Kidney (tissue), 14 donors: ENCODE data around the gene B3GALT5. TPM values are rescaled to one million over a fixed set of nuclear protein-coding genes. Genes with fewer than 3 reads are reported as not detected.
A peak's percentile ranks its signal among the peaks of the same experiment; 100 is the strongest.

Experiments
- DNase-seq, 5 donors: peaks; one replicate each; pipeline ENCODE4 v3.0.0-alpha.2; 2013 to 2020
- FAIRE-seq: peaks from 2 replicates; lab custom pipeline; 2012; peaks lifted over from hg19 to GRCh38; lab: Jason Lieb, UNC
- H3K27ac ChIP-seq, 2 donors: one replicate each; pipeline ENCODE4 v1.7.0; 2013; ENCODE audit warnings: low read depth in 2 of 2, low read length in 2 of 2, inconsistent platforms in 1 of 2
- H3K27me3 ChIP-seq: one replicate; pipeline ENCODE4 v1.7.1; 2013; ENCODE audit warnings: low read length, inconsistent platforms; ENCODE audit not compliant: control insufficient read depth, insufficient read depth
- H3K36me3 ChIP-seq, 3 donors: one replicate each; pipeline versions ENCODE4 v1.7.0 to v1.7.1; 2013; ENCODE audit warnings: low read length in 3 of 3, control low read depth in 1 of 3, inconsistent platforms in 1 of 3; ENCODE audit not compliant: insufficient read depth in 3 of 3, control insufficient read depth in 2 of 3
- H3K4me1 ChIP-seq, 3 donors: one replicate each; pipeline versions ENCODE4 v1.7.0 to v1.7.1; 2013; ENCODE audit warnings: low read length in 3 of 3, inconsistent platforms in 1 of 3, low read depth in 1 of 3; ENCODE audit not compliant: control insufficient read depth in 2 of 3, insufficient read depth in 2 of 3
- H3K4me3 ChIP-seq, 3 donors: one replicate each; pipeline versions ENCODE4 v1.7.0 to v1.8.1; 2013; ENCODE audit warnings: low read length in 3 of 3, control low read depth in 1 of 3, inconsistent platforms in 1 of 3
- H3K9ac ChIP-seq, 3 donors: one replicate each; pipeline versions ENCODE4 v1.7.0 to v1.7.1; 2013; ENCODE audit warnings: low read length in 3 of 3, control low read depth in 1 of 3, inconsistent platforms in 1 of 3
- H3K9me3 ChIP-seq, 3 donors: one replicate each; pipeline versions ENCODE4 v1.7.0 to v1.7.1; 2013; ENCODE audit warnings: low read length in 3 of 3, control low read depth in 1 of 3, inconsistent platforms in 1 of 3; ENCODE audit not compliant: control insufficient read depth in 2 of 3, insufficient read depth in 1 of 3
- intact Hi-C: fragments of 100-400 bp; cut with DNase I; formaldehyde crosslinking; loops from one replicate; pipeline ENCODE4 v1.11.1; 2022
- polyA plus RNA-seq: library from polyadenylated mRNA; stranded (reverse); fragments of 350-450 nt; fragmentation: Illumina TruSeq; extraction: RNeasy Lipid Tissue Mini Kit (QIAGEN cat#74804); gene quantifications from one replicate; pipeline ENCODE4 v1.2.3, GENCODE V29; 2014; ENCODE audit warnings: low read depth, low replicate concordance; ENCODE audit not compliant: insufficient read depth
- total RNA-seq: library from RNA; stranded (reverse); fragmentation: NEBNext Ultra II Directional; extraction: Animal tissue kit (Norgen Biotek cat#: 25700); gene quantifications from one replicate; pipeline ENCODE4 v1.2.1, GENCODE V29; 2021
- TF ChIP-seq, protein P1 (sequence below): IDR thresholded peaks from 3 replicates; pipeline ENCODE4 v1.5.1; 2012; ENCODE audit warnings: mild to moderate bottlenecking, moderate library complexity, borderline replicate concordance; ENCODE audit not compliant: insufficient read depth; ENCODE audit errors: extremely low read depth
- donor health status: control.
- donor health status: control.
- donor health status: control.
- donor health status: control.
- donor health status: control.
- donor health status: DM: yes; HTN: yes; CAD: no.
- donor health status: Normal renal cell carcinoma (clear cell type).

B3GALT5 gene
- total and polyA plus RNA-seq, 2 donors from 2014 or later: 0.24 to 5.6 TPM

DNA sequence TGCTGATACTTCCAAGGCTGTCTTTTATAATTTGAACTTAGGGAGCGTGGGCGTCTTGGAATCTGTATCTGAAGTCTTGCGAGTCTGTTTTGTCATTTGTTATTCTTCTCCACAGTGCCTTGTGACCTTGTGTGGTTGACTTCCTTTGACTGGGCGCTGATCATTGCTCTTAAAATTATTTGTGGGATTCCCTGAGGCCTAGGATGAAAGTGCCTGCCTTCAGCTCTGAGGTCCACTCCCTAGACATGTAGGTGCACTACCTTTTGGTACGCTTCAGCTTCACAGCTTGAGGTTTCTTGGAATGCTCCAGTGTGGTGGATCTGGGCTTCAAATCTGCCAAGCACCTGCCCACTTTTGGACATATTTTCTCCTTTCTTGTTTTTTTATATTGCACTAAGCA, 82.0 kb downstream of the B3GALT5 start:
- no peak overlapping the region for H3K9ac ChIP-seq
- no peaks in the 10 kb centered on the region for H3K9me3 ChIP-seq
- no peaks in the 10 kb centered on the region for H3K27me3 ChIP-seq
- TF ChIP-seq, protein P1, sequence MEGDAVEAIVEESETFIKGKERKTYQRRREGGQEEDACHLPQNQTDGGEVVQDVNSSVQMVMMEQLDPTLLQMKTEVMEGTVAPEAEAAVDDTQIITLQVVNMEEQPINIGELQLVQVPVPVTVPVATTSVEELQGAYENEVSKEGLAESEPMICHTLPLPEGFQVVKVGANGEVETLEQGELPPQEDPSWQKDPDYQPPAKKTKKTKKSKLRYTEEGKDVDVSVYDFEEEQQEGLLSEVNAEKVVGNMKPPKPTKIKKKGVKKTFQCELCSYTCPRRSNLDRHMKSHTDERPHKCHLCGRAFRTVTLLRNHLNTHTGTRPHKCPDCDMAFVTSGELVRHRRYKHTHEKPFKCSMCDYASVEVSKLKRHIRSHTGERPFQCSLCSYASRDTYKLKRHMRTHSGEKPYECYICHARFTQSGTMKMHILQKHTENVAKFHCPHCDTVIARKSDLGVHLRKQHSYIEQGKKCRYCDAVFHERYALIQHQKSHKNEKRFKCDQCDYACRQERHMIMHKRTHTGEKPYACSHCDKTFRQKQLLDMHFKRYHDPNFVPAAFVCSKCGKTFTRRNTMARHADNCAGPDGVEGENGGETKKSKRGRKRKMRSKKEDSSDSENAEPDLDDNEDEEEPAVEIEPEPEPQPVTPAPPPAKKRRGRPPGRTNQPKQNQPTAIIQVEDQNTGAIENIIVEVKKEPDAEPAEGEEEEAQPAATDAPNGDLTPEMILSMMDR: no peak
- H3K4me1 ChIP-seq: no peaks in the 10 kb centered on the region
- no peak for FAIRE-seq
- no peak overlapping the region for H3K4me3 ChIP-seq
- no peak overlapping the region for H3K27ac ChIP-seq
- no peaks in the 10 kb centered on the region for H3K36me3 ChIP-seq
- DNase-seq: no peak
- intact Hi-C loops: no loop called here

- Histone ChIP-seq H3K4me1 (no peaks in the 10 kb centered on the region), H3K9ac (no peak overlapping the region), H3K36me3 (no peaks in the 10 kb centered on the region), H3K27me3 (no peaks in the 10 kb centered on the region), H3K4me3 (no peak overlapping the region), H3K27ac (no peak overlapping the region), H3K9me3 (no peaks in the 10 kb centered on the region)
- no peak for FAIRE-seq
- TF ChIP-seq, protein P1: no peak
- DNase-seq: no peak
- intact Hi-C loops: no loop called here
These were observed 83.5 kb downstream of the B3GALT5 start for GRCh38 chr21:39696196-39696595.

GRCh38 chr21:39696618-39697017, 83.9 kb downstream of the B3GALT5 start:
- Histone ChIP-seq H3K9me3 (no peaks in the 10 kb centered on the region), H3K36me3 (no peaks in the 10 kb centered on the region), H3K27me3 (no peaks in the 10 kb centered on the region), H3K4me1 (no peaks in the 10 kb centered on the region), H3K4me3 (no peak overlapping the region), H3K9ac (no peak overlapping the region), H3K27ac (no peak overlapping the region)
- DNase-seq (peak in 2 of 5 donors; percentile 26 to 32), FAIRE-seq (no peak)
- intact Hi-C loops: no loop called here
- TF ChIP-seq, protein P1: no peak

GRCh38 chr21:39700318-39700717, 87.6 kb downstream of the B3GALT5 start:
- intact Hi-C loops: no loop called here
- TF ChIP-seq, protein P1: no peak
- no peaks in the 10 kb centered on the region for H3K36me3 ChIP-seq
- no peaks in the 10 kb centered on the region for H3K4me1 ChIP-seq
- no peak for DNase-seq
- no peak overlapping the region for H3K27ac ChIP-seq
- no peak overlapping the region for H3K4me3 ChIP-seq
- FAIRE-seq: no peak
- peaks cover 0 to 3% (median 0%) of the 10 kb centered on the region in 3 donors for H3K9me3 ChIP-seq
- H3K27me3 ChIP-seq: no peaks in the 10 kb centered on the region
- H3K9ac ChIP-seq: no peak overlapping the region
